GM12891 (cell line): ENCODE data around the gene OR1N1. TPM values are rescaled to one million over a fixed set of nuclear protein-coding genes. Genes with fewer than 3 reads are reported as not detected.
"Not testable (repeated sequence)": the region's sequence is repeated elsewhere in the genome, so short reads cannot be mapped to it uniquely, and the experiment has no call there.

Source experiments
- DNase-seq: peaks from one replicate; pipeline ENCODE4 v3.0.0; 2011; ENCODE audit warnings: low spot score; ENCODE audit not compliant: insufficient read length
- FAIRE-seq: peaks from 2 replicates; lab custom pipeline; 2011; peaks lifted over from hg19 to GRCh38; lab: Jason Lieb, UNC
- PAX5 ChIP-seq: IDR thresholded peaks from 2 replicates; pipeline ENCODE4 v1.6.1; 2011; ENCODE audit warnings: low read length, moderate library complexity, mild to moderate bottlenecking; ENCODE audit not compliant: insufficient read depth, severe bottlenecking
- POLR2A ChIP-seq: IDR thresholded peaks from 2 replicates; pipeline ENCODE4 v1.6.1; 2011; ENCODE audit warnings: low read depth, low read length, control low read depth
- POLR2AphosphoS5 ChIP-seq: IDR thresholded peaks from 2 replicates; pipeline ENCODE4 v1.6.1; 2011; ENCODE audit warnings: low read depth, low read length, control low read depth
- POU2F2 ChIP-seq: IDR thresholded peaks from 2 replicates; pipeline ENCODE4 v1.6.1; 2011; ENCODE audit warnings: low read depth, mild to moderate bottlenecking, control low read depth, low read length, moderate library complexity
- SPI1 ChIP-seq: IDR thresholded peaks from 2 replicates; pipeline ENCODE4 v1.6.1; 2011; ENCODE audit warnings: low read depth, low read length, control low read depth
- TAF1 ChIP-seq: IDR thresholded peaks from 2 replicates; pipeline ENCODE4 v1.6.1; 2011; ENCODE audit warnings: low read depth, low read length, control low read depth
- polyA plus RNA-seq: library from polyadenylated mRNA; unstranded; fragments of >200 nt; gene quantifications from one replicate; pipeline ENCODE4 v1.2.1, GENCODE V29; 2012; ENCODE audit warnings: low read depth, missing spikeins, inconsistent platforms; ENCODE audit not compliant: missing spikeins

Gene OR1N1, protein sequence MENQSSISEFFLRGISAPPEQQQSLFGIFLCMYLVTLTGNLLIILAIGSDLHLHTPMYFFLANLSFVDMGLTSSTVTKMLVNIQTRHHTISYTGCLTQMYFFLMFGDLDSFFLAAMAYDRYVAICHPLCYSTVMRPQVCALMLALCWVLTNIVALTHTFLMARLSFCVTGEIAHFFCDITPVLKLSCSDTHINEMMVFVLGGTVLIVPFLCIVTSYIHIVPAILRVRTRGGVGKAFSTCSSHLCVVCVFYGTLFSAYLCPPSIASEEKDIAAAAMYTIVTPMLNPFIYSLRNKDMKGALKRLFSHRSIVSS
- polyA plus RNA-seq = not detected

DNA sequence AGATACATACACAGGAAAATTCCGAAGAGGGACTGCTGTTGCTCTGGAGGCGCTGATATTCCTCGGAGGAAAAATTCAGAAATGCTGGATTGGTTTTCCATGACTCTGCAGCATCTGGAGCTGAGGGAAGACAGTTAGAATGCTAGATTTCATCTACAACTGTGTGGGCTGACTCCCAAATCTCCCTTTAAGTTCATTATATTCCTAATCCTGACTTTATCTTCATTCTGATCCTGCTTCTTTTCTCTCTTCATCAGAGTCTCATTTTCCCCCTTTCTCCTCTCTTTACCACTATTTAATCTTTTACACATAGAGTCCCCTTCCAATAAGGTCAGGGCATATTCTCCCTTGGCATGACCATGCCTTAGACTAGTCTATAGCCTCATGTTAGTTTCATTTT lies at the start of gene OR1N1:
TSS of gene OR1N1 (minus strand) at position 101 of the 400 bp plus-strand sequence. CDS start at position 101, 0 bp downstream.
- FAIRE-seq (no peak), DNase-seq (no peak)

DNA sequence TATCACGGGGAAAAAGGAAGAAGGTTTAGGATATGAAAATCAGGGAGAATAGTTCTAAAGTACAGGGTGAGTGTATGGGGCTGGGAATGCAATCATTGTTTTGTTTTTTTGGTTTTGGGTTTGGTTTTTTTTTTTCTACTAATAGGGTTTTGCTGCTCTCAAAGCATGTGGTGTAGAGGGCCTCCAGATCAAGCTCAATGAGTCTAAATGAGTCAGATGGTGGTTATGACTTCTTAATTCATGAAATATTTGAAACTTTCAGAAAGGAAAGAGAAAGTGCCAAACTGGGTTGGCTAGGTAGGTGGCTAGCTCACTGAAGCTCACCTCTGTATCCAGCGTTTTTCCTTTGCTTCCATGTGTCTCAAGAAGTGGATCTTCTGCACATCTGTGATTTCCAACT lies 45.4 kb upstream of the OR1N1 start:
- TF ChIP-seq POLR2AphosphoS5 = no peak
- TF ChIP-seq POLR2A = no peak
- no peak for TF ChIP-seq TAF1
- TF ChIP-seq SPI1 = no peak
- TF ChIP-seq PAX5 = no peak
- TF ChIP-seq POU2F2 = no peak
- FAIRE-seq (no peak), DNase-seq (no peak)

More for the DNA sequence above, at the start of gene OR1N1:
- TF ChIP-seq PAX5 = no peak
- TF ChIP-seq POLR2A = no peak
- no peak for TF ChIP-seq SPI1
- no peak for TF ChIP-seq TAF1
- no peak for TF ChIP-seq POLR2AphosphoS5
- no peak for TF ChIP-seq POU2F2

DNA sequence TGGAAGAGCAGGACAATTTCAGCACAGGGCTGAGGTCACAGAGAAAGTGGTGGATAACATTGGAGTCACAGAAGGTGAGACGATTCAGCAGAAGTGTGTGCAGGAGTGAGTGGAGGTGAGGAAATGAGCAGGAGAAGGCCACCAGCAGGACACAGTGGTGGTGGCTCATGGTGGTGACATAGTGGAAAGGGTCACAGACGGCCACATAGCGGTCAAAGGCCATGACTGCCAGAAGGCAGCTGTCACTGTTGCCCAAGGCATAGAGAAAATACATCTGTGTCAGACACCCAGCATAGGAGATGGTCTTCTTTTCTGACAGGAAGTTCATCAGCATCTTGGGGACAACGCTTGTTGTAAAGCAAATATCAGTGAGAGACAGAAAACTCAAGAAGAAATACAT lies 40.8 kb upstream of the OR1N1 start:
- no peak for FAIRE-seq
- DNase-seq = no peak

DNA sequence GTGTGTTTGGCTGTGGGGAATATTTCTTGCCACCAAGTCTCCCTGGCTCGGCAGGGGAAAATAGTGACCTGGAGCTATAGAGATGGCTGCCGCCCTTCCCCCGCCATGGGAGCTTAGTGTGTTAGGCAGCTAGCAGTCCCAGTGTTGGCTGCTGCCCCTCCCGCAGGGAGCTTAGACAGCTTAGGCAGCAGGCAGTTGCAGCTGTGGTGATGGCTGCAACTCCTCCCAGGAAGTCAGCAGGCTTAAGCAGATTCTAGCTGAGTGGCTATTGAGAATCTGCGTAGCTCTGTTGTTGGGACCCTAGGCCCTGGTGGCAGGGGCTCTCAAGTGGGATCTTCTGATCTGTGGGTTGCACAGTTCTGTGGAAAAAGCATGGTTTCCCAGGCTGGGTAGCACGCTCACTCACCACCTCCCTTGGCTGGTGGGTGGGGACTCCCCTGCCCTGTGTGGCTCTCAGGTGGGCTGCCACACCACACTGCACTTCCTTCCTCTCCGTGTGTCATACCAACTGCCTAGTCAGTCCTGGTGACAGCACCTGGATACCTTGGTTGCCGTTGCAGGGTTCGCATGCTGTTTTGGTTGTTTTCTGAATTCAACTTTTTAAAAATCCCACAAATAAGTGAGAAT lies 35.2 kb upstream of the OR1N1 start:
- TF ChIP-seq PAX5 (no peak), POLR2A (no peak), TAF1 (no peak), POLR2AphosphoS5 (no peak), SPI1 (no peak)
- FAIRE-seq (no peak), DNase-seq (no peak)

More for the DNA sequence above, 40.8 kb upstream of the OR1N1 start:
- TF ChIP-seq SPI1 (no peak), TAF1 (no peak), PAX5 (no peak), POLR2AphosphoS5 (no peak), POU2F2 (no peak), POLR2A (no peak)

DNA sequence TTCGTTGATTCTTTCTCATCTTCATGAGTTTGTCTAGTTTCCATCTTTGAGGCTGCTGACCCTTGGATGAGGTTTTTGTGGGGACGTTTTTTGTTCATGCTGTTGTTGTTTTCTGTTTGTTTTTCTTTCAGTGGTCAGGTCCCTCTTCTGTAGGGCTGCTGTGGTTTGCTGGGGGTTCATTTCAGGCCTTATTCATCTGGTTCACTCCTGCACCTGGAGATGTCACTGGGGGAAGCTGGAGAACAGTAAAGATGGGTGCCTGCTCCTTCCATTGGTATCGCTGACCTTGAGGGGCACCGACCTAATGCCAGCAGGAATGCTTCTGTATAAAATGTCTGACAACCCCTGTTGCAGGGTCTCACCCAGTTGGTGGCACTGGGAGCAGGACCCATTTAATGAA lies 34.4 kb upstream of the OR1N1 start:
- DNase-seq = no peak
- no peak for FAIRE-seq

DNA sequence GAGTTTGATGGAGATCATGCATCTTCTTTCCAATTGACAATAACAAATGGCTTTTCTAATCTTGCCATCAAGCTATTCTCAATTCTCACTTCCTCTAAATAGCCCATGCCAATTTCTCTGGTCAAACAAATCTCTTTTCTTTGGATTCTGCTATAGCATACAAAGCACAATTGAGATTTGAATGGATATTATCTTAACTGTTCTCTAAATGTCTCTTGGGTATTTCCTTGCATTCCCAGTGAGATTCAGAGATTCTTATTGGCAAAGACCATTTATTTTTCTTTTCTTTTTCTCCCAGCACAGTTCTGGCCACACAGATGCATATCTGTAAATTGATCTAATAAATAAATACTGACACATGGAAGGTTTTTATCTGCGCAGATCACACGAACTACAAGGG lies 25.7 kb upstream of the OR1N1 start, which contains the start of gene OR1N2:
TSS of gene OR1N2 (plus strand) at position 301 of the 400 bp plus-strand sequence. CDS start 100 bp downstream, outside the sequence.
- peak; percentile 50; the same call in 1 of the 2 replicates for TF ChIP-seq SPI1
- TF ChIP-seq POU2F2 = no peak
- FAIRE-seq (no peak), DNase-seq (no peak)

More for the DNA sequence above, 34.4 kb upstream of the OR1N1 start:
- TF ChIP-seq TAF1 (no peak), POU2F2 (no peak), POLR2AphosphoS5 (no peak), POLR2A (no peak), PAX5 (no peak), SPI1 (no peak)

DNA sequence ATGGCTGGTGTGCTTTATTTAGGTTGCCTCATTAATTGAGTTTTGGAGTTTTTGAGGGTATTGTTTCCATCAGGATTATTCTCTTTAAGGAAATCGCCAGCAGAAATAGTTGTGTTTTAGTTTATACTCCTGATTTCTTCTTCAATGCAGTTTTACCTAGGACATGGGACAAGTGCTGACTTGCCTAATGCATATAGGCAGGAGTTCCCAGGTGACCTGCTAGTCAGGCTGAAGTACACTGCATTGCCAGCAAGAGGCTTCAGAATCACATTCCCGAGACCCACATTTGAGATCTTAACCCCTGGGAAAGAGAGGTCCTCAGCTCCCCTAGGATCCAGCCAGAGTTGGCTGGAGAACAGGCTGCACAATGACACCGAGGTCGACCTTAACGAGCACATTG lies 24.3 kb upstream of the OR1N1 start:
- TF ChIP-seq SPI1 (no peak), POU2F2 (no peak), POLR2AphosphoS5 (no peak), POLR2A (no peak), TAF1 (no peak), PAX5 (no peak)
- FAIRE-seq = no peak
- no peak for DNase-seq

DNA sequence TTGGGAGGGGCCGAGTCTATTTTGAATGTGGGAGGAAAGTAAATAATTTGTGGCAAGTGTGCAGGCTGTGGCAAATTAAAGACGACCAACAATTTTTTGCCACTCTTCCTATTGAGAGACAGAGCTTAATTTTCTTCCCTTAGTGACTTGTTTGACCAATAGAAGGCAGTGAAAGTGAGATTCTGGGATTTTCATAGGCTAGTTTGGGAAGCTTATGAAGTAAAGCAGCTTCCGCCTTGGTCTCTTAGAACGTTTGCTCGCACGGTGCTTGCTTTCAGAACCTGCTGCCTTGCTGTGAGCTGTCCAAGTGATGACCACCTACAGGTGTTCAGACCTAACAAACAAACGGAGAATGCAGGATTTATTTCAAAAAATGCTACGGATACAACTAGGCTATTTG lies 19.1 kb upstream of the OR1N1 start:
- FAIRE-seq (no peak), DNase-seq (no peak)
- no peak for TF ChIP-seq POU2F2
- TF ChIP-seq POLR2A = no peak
- no peak for TF ChIP-seq SPI1
- TF ChIP-seq POLR2AphosphoS5 = no peak
- no peak for TF ChIP-seq TAF1

DNA sequence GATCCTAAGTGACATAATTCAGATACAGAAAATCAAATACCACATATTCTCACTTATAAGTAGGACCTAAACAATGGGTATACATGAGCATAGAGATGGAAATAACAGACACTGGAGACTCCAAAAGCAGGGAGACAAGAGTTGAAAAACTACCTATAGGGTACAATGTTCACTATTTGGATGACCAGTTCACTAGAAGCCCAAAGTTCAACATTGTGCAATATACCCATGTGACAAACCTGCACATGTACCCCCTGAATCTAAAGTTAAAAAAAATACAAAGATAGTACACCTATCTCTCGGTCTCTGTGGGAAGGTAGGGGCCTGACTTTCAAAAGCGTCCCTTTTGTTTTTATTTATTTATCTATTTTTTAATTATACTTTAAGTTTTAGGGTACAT lies 11.7 kb upstream of the OR1N1 start:
- TF ChIP-seq POLR2A (no peak), SPI1 (no peak), POU2F2 (no peak), POLR2AphosphoS5 (no peak), PAX5 (no peak), TAF1 (no peak)
- DNase-seq = no peak
- FAIRE-seq = no peak

DNA sequence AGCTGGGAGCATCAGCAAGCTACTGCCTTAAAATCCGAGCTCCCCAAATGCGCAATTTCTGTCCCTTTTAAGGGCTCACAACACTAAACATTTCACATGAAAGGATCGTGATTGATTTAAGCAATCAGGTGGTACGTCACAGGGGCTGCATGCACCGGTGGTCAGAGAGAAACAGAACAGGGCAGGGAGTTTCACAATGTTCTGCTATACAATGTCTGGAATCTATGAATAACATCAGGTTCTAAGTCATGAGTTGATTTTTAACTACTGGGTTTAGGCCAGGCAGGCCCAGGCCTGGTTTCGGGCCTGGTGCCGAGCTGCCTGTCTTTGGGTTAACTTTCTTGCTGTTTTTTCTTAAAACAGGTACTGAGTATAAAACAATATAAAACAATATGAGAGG lies 10.0 kb upstream of the OR1N1 start:
- FAIRE-seq, DNase-seq: not testable (repeated sequence)
